Urothelium cell line (cell line): Measurements from ENCODE around the gene KIRREL3.
A peak's percentile ranks its signal among the peaks of the same experiment; 100 is the strongest.

Experiments
- DNase-seq: peaks from one replicate; pipeline ENCODE4 v3.0.0; 2011; ENCODE audit warnings: low spot score, mixed read lengths
- FAIRE-seq: peaks from 2 replicates; lab custom pipeline; 2011; peaks lifted over from hg19 to GRCh38; lab: Jason Lieb, UNC

Gene KIRREL3

GRCh38 chr11:126999366-126999765 lies 1.2 kb downstream of the KIRREL3 start:
- FAIRE-seq: no peak

GRCh38 chr11:126997641-126998040 lies 2.9 kb downstream of the KIRREL3 start:
- no peak for DNase-seq
- FAIRE-seq: no peak

More at GRCh38 chr11:126999366-126999765, 1.2 kb downstream of the KIRREL3 start:
- no peak for DNase-seq

GRCh38 chr11:126997196-126997595 lies 3.4 kb downstream of the KIRREL3 start:
- FAIRE-seq (no peak), DNase-seq (no peak)

GRCh38 chr11:126996036-126996804 lies 4.3 kb downstream of the KIRREL3 start:
- DNase-seq (no peak), FAIRE-seq (no peak)

- no peak for DNase-seq
- no peak for FAIRE-seq
Measured at GRCh38 chr11:126993599-126993998, 7.0 kb downstream of the KIRREL3 start.

GRCh38 chr11:126992804-126993111 lies 7.8 kb downstream of the KIRREL3 start:
- peak; percentile 26 for DNase-seq
- no peak for FAIRE-seq

GRCh38 chr11:126992065-126992803 lies 8.3 kb downstream of the KIRREL3 start:
- DNase-seq (peak; percentile 69), FAIRE-seq (no peak)

- no peak for DNase-seq
- FAIRE-seq: no peak
Measured at GRCh38 chr11:126991596-126991995, 9.0 kb downstream of the KIRREL3 start.

- DNase-seq (no peak), FAIRE-seq (no peak)
Measured at GRCh38 chr11:126990716-126991480, 9.7 kb downstream of the KIRREL3 start.

GRCh38 chr11:126989942-126990715 lies 10.4 kb downstream of the KIRREL3 start:
- FAIRE-seq: no peak
- peak; percentile 75 for DNase-seq

- DNase-seq (no peak), FAIRE-seq (no peak)
Measured at GRCh38 chr11:126988655-126989054, 11.9 kb downstream of the KIRREL3 start.

GRCh38 chr11:126981635-126982034 lies 18.9 kb downstream of the KIRREL3 start:
- FAIRE-seq (no peak), DNase-seq (no peak)

GRCh38 chr11:126978911-126979310 lies 21.7 kb downstream of the KIRREL3 start:
- DNase-seq: no peak

GRCh38 chr11:126978165-126978564 lies 22.4 kb downstream of the KIRREL3 start:
- DNase-seq: no peak
- no peak for FAIRE-seq

More at GRCh38 chr11:126978911-126979310, 21.7 kb downstream of the KIRREL3 start:
- no peak for FAIRE-seq

- FAIRE-seq (no peak), DNase-seq (no peak)
Measured at GRCh38 chr11:126973051-126973450, 27.5 kb downstream of the KIRREL3 start.

GRCh38 chr11:126971305-126971704 lies 29.3 kb downstream of the KIRREL3 start:
- no peak for FAIRE-seq
- no peak for DNase-seq

GRCh38 chr11:126969865-126970479 lies 30.6 kb downstream of the KIRREL3 start:
- DNase-seq (peak; percentile 21), FAIRE-seq (no peak)

GRCh38 chr11:126968915-126969314 lies 31.7 kb downstream of the KIRREL3 start:
- no peak for FAIRE-seq
- DNase-seq: no peak

- DNase-seq (no peak), FAIRE-seq (no peak)
Measured at GRCh38 chr11:126965331-126965730, 35.2 kb downstream of the KIRREL3 start.
